Gastroesophageal sphincter (tissue), 4 donors: Measurements from ENCODE around the gene NLGN1. TPM values are rescaled to one million over a fixed set of nuclear protein-coding genes. Genes with fewer than 3 reads are reported as not detected.

Source experiments
- ATAC-seq: fragments of 150-250 bp; one replicate; pipeline ENCODE4 v1.9.1; 2016; ENCODE audit warnings: mild to moderate bottlenecking, moderate library complexity
- H3K27ac ChIP-seq, 4 donors: fragments of 200-600 bp; sonication (generic) in 3 of 4; 1 replicate in 3 of 4; 2 replicates in 1 of 4; pipeline ENCODE4 v1.5.1; 2016 to 2019
- H3K27me3 ChIP-seq: fragments of 200-600 bp; sonication (generic); one replicate; pipeline ENCODE4 v1.5.1; 2019
- H3K36me3 ChIP-seq, 2 donors: fragments of 200-600 bp; sonication (generic); one replicate each; pipeline ENCODE4 v1.5.1; 2019; ENCODE audit warnings: control low read depth in 1 of 2
- H3K4me1 ChIP-seq, 3 donors: fragments of 200-600 bp; sonication (generic); 1 replicate in 2 of 3; 2 replicates in 1 of 3; pipeline ENCODE4 v1.5.1; 2016 to 2019; ENCODE audit warnings: control low read depth in 2 of 3
- H3K4me3 ChIP-seq, 2 donors: fragments of 200-600 bp; sonication (generic); one replicate each; pipeline ENCODE4 v1.5.1; 2019; ENCODE audit warnings: mild to moderate bottlenecking in 1 of 2, moderate library complexity in 1 of 2
- H3K9me3 ChIP-seq, 3 donors: fragments of 200-600 bp; sonication (generic); one replicate each; pipeline ENCODE4 v1.5.1; 2017 to 2019; ENCODE audit warnings: control low read depth in 2 of 3
- CTCF ChIP-seq, 4 experiments: fragments of 200-600 bp in 2 of 4; fragments of 450-650 bp in 2 of 4; sonication (generic) in 1 of 4; IDR thresholded peaks; one replicate each; pipeline ENCODE4 v1.5.1; 2017 to 2019; ENCODE audit warnings: antibody characterized with exemption in 4 of 4, mild to moderate bottlenecking in 2 of 4, moderate library complexity in 2 of 4
- EP300 ChIP-seq: sonication (generic); formaldehyde crosslinking; IDR thresholded peaks from one replicate; pipeline ENCODE4 v1.6.1; 2017; ENCODE audit warnings: antibody characterized with exemption, mild to moderate bottlenecking
- POLR2A ChIP-seq, 2 donors: fragments of 450-650 bp; IDR thresholded peaks; one replicate each; pipeline ENCODE4 v1.6.1; 2017; ENCODE audit warnings: antibody characterized with exemption in 2 of 2, mild to moderate bottlenecking in 2 of 2, moderate library complexity in 1 of 2
- POLR2AphosphoS5 ChIP-seq: sonication (generic); formaldehyde crosslinking; IDR thresholded peaks from one replicate; pipeline ENCODE4 v1.6.1; 2017; ENCODE audit warnings: antibody characterized with exemption
- WGBS, 2 donors: methylation state at CpG; one replicate each; pipeline ENCODE4 v1.1.5; 2018; ENCODE audit warnings: low coverage in 1 of 2; 5-methylcytosine and 5-hydroxymethylcytosine counted together
- total RNA-seq, 4 donors: library from RNA; depleted of rRNA; stranded (reverse); fragments of >200 nt; gene quantifications; one replicate each; pipeline ENCODE4 v1.1.0, GENCODE V29; 2016

Gene NLGN1
- total RNA-seq, 4 donors from 2014 or later, result 13.4 to 26.4 (median 24.0) TPM

- no peak overlapping the region for H3K27ac ChIP-seq
- no peaks in the 10 kb centered on the region for H3K9me3 ChIP-seq
- no peaks in the 10 kb centered on the region for H3K27me3 ChIP-seq
- no peak for ATAC-seq
- no peaks in the 10 kb centered on the region for H3K4me1 ChIP-seq
- H3K4me3 ChIP-seq, result no peak overlapping the region
- WGBS, 2 donors, result 91 to 96% methylated on average over 3 of the region's 3 CpGs
- no peak for TF ChIP-seq EP300
- TF ChIP-seq CTCF (IDR thresholded peaks at IDR 0.05), result no peak
- no peak for TF ChIP-seq POLR2AphosphoS5
- no peak for TF ChIP-seq POLR2A (IDR thresholded peaks at IDR 0.05)
- H3K36me3 ChIP-seq, result no peaks in the 10 kb centered on the region
Measured at GRCh38 chr3:173780067-173780466, 382.5 kb downstream of the NLGN1 start.

DNA sequence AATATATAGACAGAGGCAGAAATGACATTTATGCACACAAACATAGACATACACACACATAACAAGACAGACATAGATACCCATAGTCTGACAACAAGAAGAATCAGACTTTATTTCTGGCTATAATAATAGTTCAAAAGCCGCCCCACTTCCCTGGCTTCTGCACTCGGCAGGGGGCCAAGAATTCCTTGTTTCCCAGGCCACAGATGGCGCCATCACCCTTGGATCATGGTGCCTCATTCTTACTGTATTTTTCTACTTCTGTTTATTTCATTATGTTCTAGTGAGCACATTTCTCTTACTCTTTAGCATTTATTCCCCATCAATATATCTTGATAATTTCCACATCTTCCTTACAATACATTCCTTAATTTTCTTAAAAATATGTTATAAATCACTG, 387.5 kb downstream of the NLGN1 start:
- Histone ChIP-seq H3K4me1 (no peaks in the 10 kb centered on the region), H3K27ac (no peak overlapping the region), H3K9me3 (no peaks in the 10 kb centered on the region), H3K36me3 (no peaks in the 10 kb centered on the region), H3K4me3 (no peak overlapping the region), H3K27me3 (no peaks in the 10 kb centered on the region)
- no peak for TF ChIP-seq CTCF (IDR thresholded peaks at IDR 0.05)
- no peak for ATAC-seq
- WGBS, 2 donors, result 64 to 84% methylated on average over 3 of the region's 3 CpGs

- no peaks in the 10 kb centered on the region for H3K4me1 ChIP-seq
- H3K27ac ChIP-seq, result no peak overlapping the region
- H3K27me3 ChIP-seq, result no peaks in the 10 kb centered on the region
- H3K9me3 ChIP-seq, result no peaks in the 10 kb centered on the region
- H3K4me3 ChIP-seq, result no peak overlapping the region
- WGBS, 2 donors, result 83 to 88% methylated on average over 2 of the region's 2 CpGs
- no peaks in the 10 kb centered on the region for H3K36me3 ChIP-seq
- ATAC-seq, result no peak
- no peak for TF ChIP-seq POLR2AphosphoS5
Measured at GRCh38 chr3:173789530-173790162, 392.1 kb downstream of the NLGN1 start.

- H3K36me3 ChIP-seq, result no peaks in the 10 kb centered on the region
- no peak overlapping the region for H3K4me3 ChIP-seq
- H3K9me3 ChIP-seq, result no peaks in the 10 kb centered on the region
- no peaks in the 10 kb centered on the region for H3K27me3 ChIP-seq
- H3K4me1 ChIP-seq, result no peaks in the 10 kb centered on the region
- ATAC-seq, result no peak
- WGBS, 2 donors, result 59 to 74% methylated on average over 2 of the region's 2 CpGs
- no peak overlapping the region for H3K27ac ChIP-seq
- TF ChIP-seq EP300 (no peak), POLR2AphosphoS5 (no peak), POLR2A (IDR thresholded peaks at IDR 0.05) (no peak), CTCF (IDR thresholded peaks at IDR 0.05) (no peak)
Measured at GRCh38 chr3:173793963-173794362, 396.4 kb downstream of the NLGN1 start.

GRCh38 chr3:173796405-173796804, 398.9 kb downstream of the NLGN1 start:
- H3K9me3 ChIP-seq, result no peaks in the 10 kb centered on the region
- no peaks in the 10 kb centered on the region for H3K4me1 ChIP-seq
- no peak for TF ChIP-seq EP300
- no peak for TF ChIP-seq POLR2AphosphoS5
- no peak for TF ChIP-seq POLR2A (IDR thresholded peaks at IDR 0.05)
- TF ChIP-seq CTCF (IDR thresholded peaks at IDR 0.05), result no peak
- no peak overlapping the region for H3K27ac ChIP-seq
- no peaks in the 10 kb centered on the region for H3K36me3 ChIP-seq
- 93 to 100% methylated on average over 1 of the region's 1 CpG for WGBS, 2 donors
- H3K4me3 ChIP-seq, result no peak overlapping the region
- no peak for ATAC-seq
- no peaks in the 10 kb centered on the region for H3K27me3 ChIP-seq
